GM23248 (cell line): ENCODE data around the gene IRF2BP2.

Experiments
- EZH2 ChIP-seq: fragments of 200-600 bp; sonication (generic); IDR thresholded peaks from 2 replicates; pipeline ENCODE4 v1.6.1; 2018; ENCODE audit warnings: antibody characterized with exemption, mild to moderate bottlenecking; ENCODE audit not compliant: insufficient read depth, poor library complexity, severe bottlenecking
- EZH2phosphoT487 ChIP-seq: fragments of 200-600 bp; sonication (generic); IDR thresholded peaks from 2 replicates; pipeline ENCODE4 v1.6.1; 2018; ENCODE audit warnings: antibody characterized with exemption, moderate library complexity, mild to moderate bottlenecking, low read depth; ENCODE audit not compliant: insufficient read depth

- TF ChIP-seq EZH2 (no peak), EZH2phosphoT487 (no peak)
These were observed 10.2 kb downstream of the IRF2BP2 start for GRCh38 chr1:234599617-234600417.
